Endothelial cell of umbilical vein (primary cell): ENCODE results near the gene BNC2. TPM values are rescaled to one million over a fixed set of nuclear protein-coding genes. Genes with fewer than 3 reads are reported as not detected.

Experiments used
- BruUV-seq: library from RNA; stranded (reverse); fragments of 400-500 nt; replicated peaks from 2 replicates; lab custom pipeline; 2021; lab: Mats Ljungman, UMichigan
- CTCF ChIA-PET: fragments of 300-600, 350-600 bp; sonication (Branson Sonifier 250); formaldehyde crosslinking; loops from one replicate; lab custom pipeline; 2021; ENCODE audit warnings: antibody characterized with exemption, inconsistent platforms; lab: Charles Lee
- POLR2A ChIA-PET: fragments of 300-600, 350-600 bp; sonication (Branson Sonifier 250); formaldehyde crosslinking; loops from one replicate; lab custom pipeline; 2021; ENCODE audit warnings: antibody characterized with exemption, inconsistent platforms; lab: Charles Lee
- DNase-seq: peaks from one replicate; pipeline ENCODE4 v3.0.0-alpha.2; 2011; ENCODE audit warnings: low read depth, low spot score
- FAIRE-seq: peaks from 2 replicates; lab custom pipeline; 2011; peaks lifted over from hg19 to GRCh38; lab: Jason Lieb, UNC
- H2AFZ ChIP-seq: 2 replicates; pipeline ENCODE4 v1.6.0; 2012; ENCODE audit warnings: low read depth, low read length, control low read depth, inconsistent platforms
- H3K27ac ChIP-seq: 2 replicates; pipeline ENCODE4 v1.5.1; 2011; ENCODE audit warnings: low read depth, mild to moderate bottlenecking, control low read depth, low read length, moderate library complexity; ENCODE audit not compliant: insufficient read depth
- H3K27me3 ChIP-seq, 2 experiments: 2 replicates each; pipeline versions ENCODE4 v1.6.0 to v1.6.1; 2011; ENCODE audit warnings: low read length in 2 of 2, mixed read lengths in 1 of 2; ENCODE audit not compliant: control insufficient read depth in 2 of 2, insufficient read depth in 2 of 2
- H3K36me3 ChIP-seq, 2 experiments: 2 replicates in 1 of 2; 3 replicates in 1 of 2; pipeline ENCODE4 v1.5.1; 2011; ENCODE audit warnings: low read length in 2 of 2, mild to moderate bottlenecking in 1 of 2, moderate library complexity in 1 of 2; ENCODE audit not compliant: control insufficient read depth in 2 of 2, insufficient read depth in 2 of 2; ENCODE audit errors: extremely low read depth in 1 of 2
- H3K4me1 ChIP-seq: 3 replicates; pipeline ENCODE4 v1.5.1; 2011; ENCODE audit warnings: mild to moderate bottlenecking, low read length; ENCODE audit not compliant: control insufficient read depth, insufficient read depth; ENCODE audit errors: extremely low read depth
- H3K4me2 ChIP-seq: 2 replicates; pipeline ENCODE4 v1.6.1; 2011; ENCODE audit warnings: low read length, control low read depth, mixed read lengths; ENCODE audit not compliant: insufficient read depth
- H3K4me3 ChIP-seq, 3 experiments: fragments of 200-600 bp in 1 of 3; sonication (generic), shearing (Covaris generic) in 1 of 3; replicated peaks in 1 of 3; 2 replicates each; pipeline ENCODE4 v1.5.1; 2011 to 2016; ENCODE audit warnings: control low read depth in 3 of 3, low read length in 3 of 3, mild to moderate bottlenecking in 2 of 3, inconsistent platforms in 1 of 3, low read depth in 1 of 3, moderate library complexity in 1 of 3; ENCODE audit not compliant: insufficient read depth in 1 of 3
- H3K79me2 ChIP-seq: 2 replicates; pipeline ENCODE4 v1.6.0; 2012; ENCODE audit warnings: low read length, inconsistent platforms; ENCODE audit not compliant: control insufficient read depth, insufficient read depth
- H3K9ac ChIP-seq: replicated peaks from 2 replicates; pipeline ENCODE3; 2011; ENCODE audit warnings: low read length, control low read depth; ENCODE audit not compliant: insufficient read depth; ENCODE audit errors: extremely low read depth
- H3K9me1 ChIP-seq: replicated peaks from 3 replicates; pipeline ENCODE4 v1.6.0; 2011; ENCODE audit warnings: mild to moderate bottlenecking, low read length; ENCODE audit not compliant: control insufficient read depth, insufficient read depth; ENCODE audit errors: extremely low read depth
- H3K9me3 ChIP-seq: replicated peaks from 2 replicates; pipeline ENCODE4 v1.5.1; 2012; ENCODE audit warnings: low read length, inconsistent platforms; ENCODE audit not compliant: control insufficient read depth, insufficient read depth
- H4K20me1 ChIP-seq: replicated peaks from 2 replicates; pipeline ENCODE3; 2011; ENCODE audit warnings: mild to moderate bottlenecking, low read length; ENCODE audit not compliant: control insufficient read depth, insufficient read depth; ENCODE audit errors: extremely low read depth
- EZH2 ChIP-seq: IDR thresholded peaks from 2 replicates; pipeline ENCODE4 v1.6.1; 2012; ENCODE audit warnings: borderline replicate concordance, low read depth, mild to moderate bottlenecking, moderate library complexity, low read length, inconsistent platforms; ENCODE audit not compliant: severe bottlenecking
- GATA2 ChIP-seq: IDR thresholded peaks from 2 replicates; pipeline ENCODE4 v1.7.0; 2011; ENCODE audit warnings: low read depth, mild to moderate bottlenecking, moderate library complexity, mixed read lengths, low read length; ENCODE audit not compliant: insufficient read length, insufficient read depth
- POLR2AphosphoS5 ChIP-seq: IDR thresholded peaks from 2 replicates; pipeline ENCODE4 v1.6.1; 2012; ENCODE audit warnings: low read depth, mild to moderate bottlenecking, control low read depth, low read length, moderate library complexity; ENCODE audit not compliant: insufficient read depth
- dilution Hi-C: fragments of 300-500 bp; cut with MboI; formaldehyde crosslinking; loops from one replicate; pipeline ENCODE4 v1.15.0; 2019; ENCODE audit warnings: low sequenced_read_pairs; ENCODE audit not compliant: extremely low pct_ligation_motif_present
- intact Hi-C: fragments of 100-400 bp; cut with micrococcal nuclease; formaldehyde crosslinking; loops from one replicate; pipeline ENCODE4 v1.10.0; 2022
- polyA plus RNA-seq, 4 experiments: library from polyadenylated mRNA; depleted of rRNA in 3 of 4; stranded (reverse) in 3 of 4; unstranded in 1 of 4; fragments of >200 nt; gene quantifications; 2 replicates each; pipeline versions ENCODE4 v1.2.1 to v1.2.3, GENCODE V29; 2011 to 2012; ENCODE audit warnings: missing spikeins in 1 of 4
- total RNA-seq: library from RNA; stranded (reverse); gene quantifications from 2 replicates; pipeline ENCODE4 v1.2.3, GENCODE V29; 2021
- TF ChIP-seq, protein P1 (sequence below), 2 donors: IDR thresholded peaks; 1 replicate in 1 of 2; 2 replicates in 1 of 2; pipeline ENCODE4 v1.5.1; 2011; ENCODE audit warnings: low read length in 2 of 2, mild to moderate bottlenecking in 2 of 2, moderate library complexity in 2 of 2, control low read depth in 1 of 2, inconsistent platforms in 1 of 2, low read depth in 1 of 2; ENCODE audit not compliant: insufficient read depth in 1 of 2; ENCODE audit errors: extremely low read depth in 1 of 2

BNC2 gene
- total and polyA plus RNA-seq, 2 donors (not counting 3 experiments of a cell fraction or from before 2014, with no cell fraction given), result 12.1 to 34.3 TPM

DNA sequence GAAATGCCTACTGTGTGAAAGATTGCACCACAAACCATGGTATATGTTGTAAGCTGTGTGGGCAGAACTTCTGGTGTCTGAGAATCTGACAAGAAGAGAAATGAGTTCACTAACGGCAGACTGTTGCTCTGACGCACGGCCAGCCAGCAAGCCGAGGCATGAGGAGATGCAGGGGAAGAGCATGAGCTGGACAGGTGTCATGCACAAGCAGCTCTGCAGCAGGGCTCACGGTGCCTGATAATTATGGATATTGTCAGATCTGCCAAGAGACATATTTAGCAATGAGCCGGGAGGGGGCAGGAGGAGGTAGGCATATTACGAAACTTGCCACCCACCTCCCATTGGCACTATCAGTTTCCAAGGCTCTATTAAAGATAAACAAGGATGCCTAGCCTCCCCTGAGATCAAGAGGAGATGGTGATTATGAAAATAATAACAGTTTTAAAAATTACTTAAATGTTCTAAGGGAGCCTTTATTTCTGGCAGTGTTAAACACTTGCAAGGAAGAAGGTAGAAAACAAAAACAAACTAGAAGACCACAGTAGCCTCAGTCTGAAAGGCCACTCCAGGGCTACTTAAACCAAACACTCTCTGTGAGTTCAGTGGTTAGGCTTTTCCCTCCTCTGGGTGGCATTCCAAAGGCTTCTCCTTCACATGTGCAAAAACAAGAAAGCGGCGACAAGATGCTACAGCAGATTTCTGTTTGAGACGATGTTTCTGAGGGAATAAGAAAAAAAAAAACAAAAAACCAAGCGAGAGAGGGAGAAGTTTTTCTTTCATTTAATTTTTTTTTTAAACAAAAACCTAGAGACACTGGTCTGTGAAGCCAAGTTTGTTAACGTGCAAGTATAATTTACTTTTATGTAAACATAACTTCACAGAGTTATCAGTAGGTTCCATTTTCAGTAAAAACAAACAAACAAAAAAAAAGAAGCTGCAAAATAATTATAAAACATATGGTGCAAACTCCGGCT is 339.5 kb downstream of the BNC2 start:
- Histone ChIP-seq H3K9me1 (no peaks in the 10 kb centered on the region), H3K4me2 (no peak overlapping the region), H3K9me3 (no peaks in the 10 kb centered on the region), H2AFZ (no peak overlapping the region), H3K9ac (no peak overlapping the region), H3K79me2 (no peaks in the 10 kb centered on the region), H3K4me3 (no peak overlapping the region), H3K27me3 (no peaks in the 10 kb centered on the region), H3K4me1 (peaks cover 34% of the 10 kb centered on the region), H3K27ac (no peak overlapping the region), H4K20me1 (no peaks in the 10 kb centered on the region), H3K36me3 (no peaks in the 10 kb centered on the region)
- ChIA-PET CTCF (interaction anchor here (1.2 to 1.4 kb wide), 2 partner anchors 9 to 14 kb away, joined by 3 to 5 read pairs; no protein-coding TSS in a partner anchor), POLR2A (interaction anchor here (0.7 kb wide), 1 partner anchor 265 kb away, joined by 4 read pairs; no protein-coding TSS in a partner anchor)
- FAIRE-seq (no peak), DNase-seq (no peak)
- dilution Hi-C loops, result no loop called here
- BruUV-seq, result no TSS peak
- TF ChIP-seq GATA2, result no peak
- TF ChIP-seq POLR2AphosphoS5, result no peak
- no peak for TF ChIP-seq EZH2
- TF ChIP-seq, protein P1, sequence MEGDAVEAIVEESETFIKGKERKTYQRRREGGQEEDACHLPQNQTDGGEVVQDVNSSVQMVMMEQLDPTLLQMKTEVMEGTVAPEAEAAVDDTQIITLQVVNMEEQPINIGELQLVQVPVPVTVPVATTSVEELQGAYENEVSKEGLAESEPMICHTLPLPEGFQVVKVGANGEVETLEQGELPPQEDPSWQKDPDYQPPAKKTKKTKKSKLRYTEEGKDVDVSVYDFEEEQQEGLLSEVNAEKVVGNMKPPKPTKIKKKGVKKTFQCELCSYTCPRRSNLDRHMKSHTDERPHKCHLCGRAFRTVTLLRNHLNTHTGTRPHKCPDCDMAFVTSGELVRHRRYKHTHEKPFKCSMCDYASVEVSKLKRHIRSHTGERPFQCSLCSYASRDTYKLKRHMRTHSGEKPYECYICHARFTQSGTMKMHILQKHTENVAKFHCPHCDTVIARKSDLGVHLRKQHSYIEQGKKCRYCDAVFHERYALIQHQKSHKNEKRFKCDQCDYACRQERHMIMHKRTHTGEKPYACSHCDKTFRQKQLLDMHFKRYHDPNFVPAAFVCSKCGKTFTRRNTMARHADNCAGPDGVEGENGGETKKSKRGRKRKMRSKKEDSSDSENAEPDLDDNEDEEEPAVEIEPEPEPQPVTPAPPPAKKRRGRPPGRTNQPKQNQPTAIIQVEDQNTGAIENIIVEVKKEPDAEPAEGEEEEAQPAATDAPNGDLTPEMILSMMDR (IDR thresholded peaks at IDR 0.05; ENCODE audit: extremely low read depth in 1 of 2, insufficient read depth in 1 of 2, low read depth in 1 of 2, low read length in 2 of 2), result no peak
- intact Hi-C loops, result loop anchor here (5.0 kb wide), 1 partner anchor 176 kb away; no protein-coding TSS in a partner anchor
